GM19239 (cell line): ENCODE results near the gene SLC38A10.

Source experiments
- DNase-seq: peaks from one replicate; pipeline ENCODE4 v3.0.0; 2011; ENCODE audit warnings: low spot score; ENCODE audit not compliant: insufficient read length
- FAIRE-seq: peaks from 2 replicates; lab custom pipeline; 2011; peaks lifted over from hg19 to GRCh38; lab: Jason Lieb, UNC

The SLC38A10 gene

DNA sequence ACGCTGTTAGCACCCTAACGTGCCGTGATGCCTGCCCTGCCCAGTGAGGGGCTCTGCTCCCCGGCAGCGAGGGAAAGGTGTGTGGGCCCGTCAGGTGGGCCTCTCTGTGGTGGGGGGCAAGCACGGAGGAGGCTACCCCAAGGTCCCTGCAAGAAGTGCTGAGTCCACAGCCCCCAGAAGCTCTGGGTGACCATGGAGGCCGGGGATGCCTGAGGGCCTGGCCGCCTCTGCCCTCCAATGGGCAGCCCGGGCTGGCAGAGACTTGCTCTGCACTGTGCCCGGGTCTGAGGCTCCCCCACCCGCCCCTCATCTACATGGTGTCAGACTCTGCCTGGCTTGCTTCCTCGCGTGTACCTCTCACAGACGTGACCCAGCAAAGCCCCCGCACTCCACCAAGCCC is 12.2 kb downstream of the SLC38A10 start:
- FAIRE-seq = no peak
- DNase-seq = no peak

DNA sequence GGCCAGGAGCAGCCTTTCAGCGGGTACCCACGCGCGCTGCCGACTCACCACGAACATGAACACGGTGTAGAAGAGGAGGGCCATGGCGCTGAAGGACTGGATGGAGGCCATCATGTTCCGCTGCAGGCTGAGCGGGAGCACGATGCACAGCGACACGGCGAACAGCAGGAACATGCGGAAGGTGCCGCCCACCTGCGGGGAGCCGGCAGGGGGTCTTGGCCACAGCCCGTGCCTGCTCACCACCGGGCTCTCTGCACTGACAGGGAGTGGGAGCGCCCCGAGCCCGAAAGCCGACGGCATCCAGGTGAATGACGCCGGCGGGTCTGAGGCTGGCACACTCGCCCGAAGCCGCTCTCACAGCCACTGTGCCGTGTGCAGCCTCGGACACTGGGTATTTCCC is 13.0 kb downstream of the SLC38A10 start:
- DNase-seq = no peak
- FAIRE-seq = no peak

DNA sequence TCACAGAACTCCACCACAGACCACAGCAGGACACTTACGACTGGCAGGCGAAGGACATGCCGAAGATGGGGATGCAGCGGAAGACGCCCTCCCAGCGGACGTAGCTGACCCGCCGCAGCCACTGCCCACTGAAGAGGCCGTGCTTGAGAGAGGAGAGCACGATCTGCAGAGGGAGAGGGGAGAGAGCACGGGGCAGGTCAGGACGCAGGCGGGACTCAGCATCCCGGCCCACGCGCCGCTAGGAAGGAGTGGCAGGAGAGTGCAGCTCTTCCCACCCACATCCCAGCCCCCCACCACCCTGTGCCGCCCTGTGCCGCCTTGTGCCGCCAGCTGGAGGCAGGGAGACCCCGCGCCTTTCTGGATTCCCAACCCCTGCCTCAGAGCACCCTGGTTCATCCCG is 14.5 kb downstream of the SLC38A10 start:
- no peak for FAIRE-seq
- no peak for DNase-seq

DNA sequence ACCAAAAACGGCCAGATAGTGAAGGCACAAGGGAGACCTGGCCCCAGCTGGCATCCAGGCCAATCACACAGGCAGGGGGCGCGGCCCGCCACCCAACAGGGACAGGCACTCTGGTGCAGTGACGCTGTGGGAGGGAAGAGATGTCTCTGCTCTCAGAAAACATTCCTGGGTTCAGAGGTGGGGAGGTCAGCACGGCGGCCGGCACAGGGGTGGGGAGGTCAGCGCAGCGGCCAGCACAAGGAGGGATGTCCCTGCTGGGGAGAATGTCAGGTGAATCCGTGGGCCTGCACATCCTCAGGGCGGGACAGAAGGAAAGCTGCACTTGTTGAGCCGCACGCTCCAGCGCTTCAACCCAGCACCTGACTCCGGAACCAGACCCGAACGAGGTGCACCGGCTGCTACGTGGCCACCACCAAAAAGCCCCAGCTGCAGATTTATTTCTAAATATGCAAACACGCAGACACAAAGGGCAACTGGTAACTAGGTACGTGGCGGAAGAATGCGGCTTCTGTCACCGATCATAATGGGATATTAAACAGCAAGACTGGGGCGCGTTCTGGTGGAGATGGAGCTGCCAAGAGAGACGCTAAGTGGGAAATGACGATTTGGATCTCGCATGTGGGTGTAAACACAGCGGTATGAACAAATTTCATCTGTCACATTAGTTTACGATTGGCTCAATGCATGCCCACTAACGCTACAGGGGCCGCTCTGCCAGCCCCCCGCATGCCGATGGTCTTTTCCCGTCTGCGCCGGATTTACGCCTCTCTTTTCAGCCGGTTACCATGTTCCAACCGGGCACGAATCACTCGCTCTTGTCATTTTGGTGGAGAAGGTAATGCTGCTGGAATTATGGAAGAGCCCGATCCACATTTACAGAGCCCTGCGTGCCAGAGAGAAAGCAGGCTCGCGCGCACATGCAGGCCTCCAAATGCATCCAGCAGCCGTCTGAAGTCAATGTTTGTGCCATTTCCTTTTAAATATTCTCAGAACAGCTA is 15.5 kb downstream of the SLC38A10 start:
- FAIRE-seq (no peak), DNase-seq (no peak)

DNA sequence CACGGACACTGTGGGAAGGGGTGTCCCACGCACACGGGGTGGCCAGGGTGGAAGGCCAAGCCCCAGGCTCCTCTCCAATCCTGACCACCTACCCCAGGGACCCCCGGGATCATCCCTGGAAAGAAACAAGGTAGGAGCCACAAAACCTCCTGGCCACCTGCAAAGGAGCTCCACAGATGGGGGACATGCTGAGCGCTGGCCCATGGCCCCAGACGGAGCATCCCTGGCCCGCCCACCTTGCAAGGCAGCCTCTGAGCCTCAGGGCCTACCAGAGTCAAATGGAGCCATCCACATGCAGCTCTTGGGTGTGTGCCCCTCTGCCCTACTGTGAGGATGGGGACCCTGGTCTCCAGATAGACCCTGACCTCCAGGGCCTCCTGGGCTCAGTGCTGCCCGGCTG is 16.3 kb downstream of the SLC38A10 start:
- no peak for FAIRE-seq
- DNase-seq = no peak

DNA sequence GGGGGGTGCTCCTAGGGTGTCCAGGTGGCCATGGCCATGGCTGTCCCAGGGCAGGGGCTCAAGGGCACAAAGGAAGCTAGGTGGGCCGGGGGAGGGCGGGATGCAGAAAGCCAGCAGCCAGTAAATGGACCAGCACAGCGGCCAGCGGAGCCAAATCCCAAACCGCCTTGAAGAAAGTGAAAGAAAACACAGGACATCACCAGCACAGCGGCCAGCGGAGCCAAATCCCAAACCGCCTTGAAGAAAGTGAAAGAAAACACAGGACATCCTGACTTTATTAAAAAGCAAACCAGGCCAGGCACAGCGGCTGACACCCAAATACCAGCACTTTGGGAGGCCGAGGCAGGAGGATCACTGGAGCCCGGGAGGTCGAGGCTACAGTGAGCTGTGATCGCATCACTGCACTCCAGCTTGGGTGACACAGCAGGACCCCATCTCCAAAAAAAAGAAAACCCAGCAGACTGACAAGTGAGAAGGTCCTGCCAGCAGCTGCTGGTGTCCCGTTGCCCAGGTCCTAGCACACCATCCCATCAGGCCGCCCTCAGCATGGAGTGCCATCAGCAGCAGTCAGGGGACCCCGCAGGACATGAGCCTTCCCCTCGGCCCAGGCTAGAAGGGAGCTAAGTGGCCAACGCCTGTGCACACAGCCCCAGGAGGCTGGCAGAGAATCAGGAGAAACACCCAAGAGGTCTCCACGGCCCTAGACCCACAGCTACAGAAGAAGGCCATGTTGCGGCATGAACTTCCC is 17.0 kb downstream of the SLC38A10 start:
- DNase-seq (no peak), FAIRE-seq (no peak)

DNA sequence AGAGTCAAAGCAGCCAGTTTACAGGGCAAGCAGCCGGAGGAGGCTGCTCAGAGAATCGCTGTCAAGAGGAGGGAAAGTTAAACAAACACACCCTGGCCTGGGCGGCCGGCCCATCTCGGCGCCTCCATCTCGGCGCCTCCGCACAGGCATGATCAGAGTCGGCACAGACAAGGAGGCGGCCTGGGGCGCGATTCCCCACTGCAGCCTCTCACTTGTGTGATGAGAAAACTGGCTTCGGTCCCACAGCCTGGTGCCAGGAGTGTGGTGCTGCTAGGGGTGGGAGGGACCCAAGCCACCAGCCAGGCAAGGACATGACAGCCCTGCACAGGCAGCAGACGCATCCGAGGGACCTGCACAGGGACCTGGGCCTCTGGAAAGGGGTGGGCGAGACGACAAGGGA is 17.7 kb downstream of the SLC38A10 start:
- FAIRE-seq = no peak
- no peak for DNase-seq

DNA sequence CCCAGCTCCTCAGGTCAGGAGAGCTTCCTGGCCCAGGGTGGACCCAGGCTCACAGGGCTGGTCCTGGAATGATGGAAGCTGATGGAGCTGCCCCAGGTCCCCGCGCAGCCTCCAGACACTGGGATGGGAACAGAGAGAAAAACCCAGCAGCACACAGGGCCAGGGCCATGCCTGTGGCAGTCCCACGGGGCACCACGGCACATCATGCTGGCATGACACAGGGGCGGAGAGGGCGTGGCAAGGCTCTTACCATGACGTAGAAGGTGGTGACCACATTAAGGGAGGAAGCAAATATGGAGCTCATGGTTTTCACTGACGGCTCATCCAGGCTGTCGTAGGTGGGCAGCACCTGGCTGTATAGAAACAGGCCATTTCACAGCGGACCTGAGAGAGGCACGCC is 18.3 kb downstream of the SLC38A10 start:
- FAIRE-seq (no peak), DNase-seq (no peak)

DNA sequence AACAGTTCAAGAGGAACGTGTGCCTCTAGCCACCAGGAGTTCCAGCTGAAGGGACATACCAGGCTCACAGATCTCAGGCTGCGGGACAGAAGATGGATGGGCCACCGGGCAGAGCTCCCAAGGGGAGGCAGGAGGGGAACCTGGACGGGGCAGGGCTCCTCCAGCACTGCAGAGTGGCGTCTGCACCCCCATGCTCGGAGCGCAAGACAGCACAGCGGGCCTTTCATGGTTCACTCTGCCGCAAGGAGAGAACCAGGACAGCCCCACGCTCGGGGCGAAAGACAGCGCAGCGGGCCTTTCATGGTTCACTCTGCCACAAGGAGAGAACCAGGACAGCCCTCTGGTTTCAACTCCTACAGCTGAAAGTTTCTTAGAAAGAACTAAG is 20.6 kb downstream of the SLC38A10 start:
- FAIRE-seq (no peak), DNase-seq (no peak)

DNA sequence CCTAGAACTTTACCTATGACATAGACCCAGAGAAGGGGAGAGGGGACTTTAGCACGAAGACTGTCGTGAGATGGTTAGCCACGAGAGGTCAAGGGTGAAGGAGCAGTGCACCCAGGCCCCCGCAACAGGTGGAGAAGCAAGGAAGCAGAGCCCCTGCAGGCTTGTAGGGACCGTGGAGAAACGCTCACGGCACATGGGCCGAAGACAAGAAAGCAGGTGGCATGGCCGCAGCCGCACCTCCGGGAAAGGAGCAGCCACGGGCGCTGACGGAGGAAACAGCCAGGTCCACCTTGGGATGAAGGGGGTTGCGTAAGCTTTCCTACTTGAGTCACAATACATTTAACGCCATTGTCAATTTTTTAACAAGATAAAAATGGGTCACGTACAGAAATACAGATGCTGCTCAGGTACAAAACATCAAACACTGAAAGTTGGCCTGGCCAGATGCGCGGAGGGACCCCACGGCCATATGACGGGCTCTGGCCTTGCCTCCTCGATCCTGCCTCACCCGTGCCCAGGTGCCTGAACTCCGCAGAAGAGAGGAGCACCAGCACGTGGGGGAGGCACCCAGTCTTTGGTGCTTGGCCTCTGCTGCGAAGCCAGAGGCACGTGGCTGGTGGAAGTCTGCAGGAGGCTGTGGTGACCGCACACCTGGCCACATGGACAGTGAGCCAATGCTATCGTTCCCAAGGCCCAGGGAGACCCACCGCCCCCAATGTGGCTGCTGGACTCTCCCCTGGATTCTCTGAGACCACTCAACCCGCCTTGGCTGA is 21.2 kb downstream of the SLC38A10 start:
- no peak for DNase-seq
- FAIRE-seq = no peak

DNA sequence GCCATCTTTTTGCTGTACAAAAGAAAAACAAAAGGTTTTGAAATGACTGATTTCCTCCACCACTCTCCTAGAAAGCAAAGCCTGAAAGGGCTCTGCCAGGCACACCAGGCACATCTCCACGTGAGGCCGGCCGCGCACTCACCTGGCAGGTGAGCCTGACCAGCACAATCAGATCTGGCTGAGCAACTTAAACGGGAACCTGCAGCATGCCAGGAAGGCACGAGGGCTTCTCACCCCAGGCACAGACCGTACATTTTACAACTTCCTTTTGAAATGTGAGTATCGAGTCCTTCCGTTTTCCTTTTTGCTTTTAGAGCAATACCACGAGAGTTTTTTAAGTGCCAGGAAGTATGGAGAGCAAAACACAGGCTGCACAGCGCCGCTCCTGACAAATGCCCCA is 22.5 kb downstream of the SLC38A10 start:
- DNase-seq (no peak), FAIRE-seq (no peak)

DNA sequence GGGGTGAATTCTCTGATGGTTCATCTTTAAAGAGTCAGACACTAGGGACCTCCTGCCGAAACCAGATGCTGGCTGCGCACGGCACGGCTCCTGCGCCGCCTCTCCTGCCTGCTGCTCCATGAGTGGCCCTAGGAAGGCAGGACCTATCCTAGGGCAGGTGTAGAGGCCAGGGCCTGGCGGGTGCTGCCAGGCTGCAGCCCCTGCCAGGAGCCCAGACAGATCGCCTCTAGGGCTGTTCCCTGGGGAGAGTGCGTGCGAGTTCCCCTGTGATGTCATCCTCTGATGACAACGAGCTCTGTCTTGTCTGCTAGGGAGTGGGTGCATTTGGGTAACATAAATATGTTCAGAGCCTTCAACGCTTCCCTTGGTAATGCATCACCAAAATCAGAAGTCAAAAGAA is 23.9 kb downstream of the SLC38A10 start:
- no peak for FAIRE-seq

DNA sequence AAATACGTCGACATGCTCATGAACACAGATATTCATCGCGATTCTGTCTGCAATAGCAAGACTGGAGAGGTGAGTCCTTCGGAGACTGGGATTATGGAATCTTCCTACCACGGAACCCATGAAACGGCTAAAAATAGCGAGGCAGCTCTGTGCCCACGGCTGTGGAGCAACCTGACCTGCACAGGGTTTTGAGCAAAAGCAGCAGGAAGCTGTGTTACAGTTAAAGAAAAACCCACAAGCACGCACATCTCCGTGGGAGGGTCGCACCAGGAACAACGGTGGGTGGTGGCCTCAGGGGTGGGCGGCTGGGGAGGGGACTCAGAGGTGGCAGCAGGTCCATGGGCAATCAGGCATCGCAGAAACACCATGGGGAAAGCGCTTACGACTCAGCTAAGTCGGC is 24.8 kb downstream of the SLC38A10 start:
- no peak for FAIRE-seq
- no peak for DNase-seq

More for the DNA sequence above, 23.9 kb downstream of the SLC38A10 start:
- no peak for DNase-seq

DNA sequence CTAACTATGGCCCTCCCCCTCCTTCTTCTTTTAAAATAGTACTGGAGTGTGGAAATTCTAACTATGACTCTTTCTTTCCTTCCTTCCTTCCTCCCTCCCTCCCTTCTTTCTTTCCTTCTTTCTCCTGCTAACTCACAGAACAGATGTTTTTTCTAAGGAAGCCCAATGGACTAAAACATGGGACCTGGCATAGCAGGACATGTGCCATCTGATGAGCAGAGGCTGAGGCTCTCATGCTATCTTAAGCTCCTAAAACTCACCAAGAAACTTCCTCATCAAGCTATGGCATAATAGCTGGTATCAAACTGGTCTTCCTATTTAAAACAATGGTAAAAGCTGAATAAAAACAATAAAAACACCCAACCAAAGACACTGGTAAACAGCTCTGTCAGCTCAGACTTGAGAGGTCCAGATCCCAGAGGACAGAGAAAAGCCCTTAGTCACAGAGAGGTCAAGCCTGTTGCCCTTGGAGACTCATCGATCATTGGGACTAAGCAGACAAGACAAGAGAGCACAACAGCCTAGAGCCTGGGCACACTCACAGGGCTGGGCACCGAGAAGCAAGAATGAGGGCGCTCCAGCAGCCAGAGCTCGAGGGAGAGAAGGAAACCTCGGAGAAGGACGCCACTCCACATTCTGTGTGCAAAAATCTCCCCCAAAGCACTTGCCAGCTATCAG is 27.6 kb downstream of the SLC38A10 start:
- no peak for FAIRE-seq

DNA sequence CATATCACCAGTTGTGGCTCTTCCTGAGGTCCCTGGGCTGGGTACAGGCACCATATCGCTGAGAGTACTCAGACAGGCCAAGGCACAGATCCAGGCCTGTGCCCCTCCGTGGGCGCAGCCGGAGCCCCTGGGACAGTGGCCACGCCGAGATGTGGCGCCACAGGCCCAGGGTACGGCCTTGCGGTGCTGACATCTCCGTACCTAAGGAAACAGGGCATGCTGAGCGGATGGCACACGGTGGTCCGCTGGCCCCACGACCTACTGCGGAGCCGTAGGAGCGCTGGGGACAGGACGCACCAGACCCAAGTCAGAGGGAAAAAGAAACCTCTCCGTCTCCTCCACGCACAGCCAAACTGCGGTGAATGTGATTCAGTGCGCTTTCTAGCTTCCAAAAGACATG is 29.5 kb downstream of the SLC38A10 start:
- FAIRE-seq (no peak), DNase-seq (no peak)

More for the DNA sequence above, 27.6 kb downstream of the SLC38A10 start:
- DNase-seq = no peak

DNA sequence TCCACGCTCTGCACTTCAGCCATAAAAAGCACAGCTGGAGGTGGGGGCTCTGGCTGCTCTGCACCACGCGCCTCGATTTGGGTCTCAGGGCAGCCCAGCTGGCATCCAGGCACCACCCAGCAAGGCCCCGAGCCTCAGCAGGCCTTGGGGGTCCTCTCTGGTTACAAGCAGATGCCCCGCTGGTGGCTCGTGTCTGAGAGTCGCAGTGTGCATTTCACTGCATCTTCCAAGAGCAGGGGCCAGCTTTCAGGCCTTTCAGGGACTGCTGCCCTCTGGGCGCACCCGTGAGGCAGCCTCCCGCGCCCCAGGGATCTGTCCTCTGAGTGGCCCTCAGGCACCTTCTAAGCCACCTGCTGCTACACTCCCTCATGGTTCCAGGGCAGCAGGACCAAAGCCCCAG is 30.5 kb downstream of the SLC38A10 start:
- DNase-seq (no peak), FAIRE-seq (no peak)

DNA sequence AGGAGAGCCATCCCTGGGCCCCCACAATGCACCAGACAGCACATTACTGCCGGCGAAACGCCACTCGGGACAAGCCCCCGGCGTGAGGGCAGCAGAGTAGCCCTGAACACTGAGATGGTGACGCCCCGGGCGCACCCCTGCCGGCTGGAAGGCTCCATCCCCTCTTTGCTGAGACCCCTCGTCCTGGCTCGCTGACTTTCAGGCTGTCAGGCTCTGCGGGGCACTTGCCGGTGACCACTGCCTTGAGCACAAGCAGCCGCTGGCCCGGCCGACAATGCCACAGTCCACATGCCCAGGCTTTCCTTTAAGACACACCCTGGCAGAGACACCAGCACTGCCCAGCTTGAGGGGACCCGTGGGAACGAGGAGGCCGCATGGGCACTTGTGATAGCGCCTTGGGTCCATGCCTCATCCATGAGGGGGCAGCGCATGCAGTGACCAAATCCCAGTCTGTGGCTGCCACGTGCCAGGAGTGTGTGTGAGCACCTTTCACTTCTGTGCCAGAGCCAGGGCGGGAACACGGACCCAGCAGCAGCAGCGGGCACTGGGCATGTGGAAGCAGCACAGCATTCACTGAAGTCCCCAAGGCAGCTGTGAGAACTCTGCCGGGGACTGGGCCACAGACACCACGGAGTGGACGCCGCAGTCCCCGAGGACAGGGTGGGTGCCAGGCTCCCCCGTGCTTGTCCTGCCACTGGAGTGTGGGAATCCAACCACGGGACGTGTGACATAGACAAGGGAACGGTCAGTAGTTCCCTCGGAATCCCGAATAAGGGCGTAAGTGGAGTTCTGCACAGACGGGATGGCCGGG is 31.5 kb downstream of the SLC38A10 start:
- no peak for FAIRE-seq
- no peak for DNase-seq

DNA sequence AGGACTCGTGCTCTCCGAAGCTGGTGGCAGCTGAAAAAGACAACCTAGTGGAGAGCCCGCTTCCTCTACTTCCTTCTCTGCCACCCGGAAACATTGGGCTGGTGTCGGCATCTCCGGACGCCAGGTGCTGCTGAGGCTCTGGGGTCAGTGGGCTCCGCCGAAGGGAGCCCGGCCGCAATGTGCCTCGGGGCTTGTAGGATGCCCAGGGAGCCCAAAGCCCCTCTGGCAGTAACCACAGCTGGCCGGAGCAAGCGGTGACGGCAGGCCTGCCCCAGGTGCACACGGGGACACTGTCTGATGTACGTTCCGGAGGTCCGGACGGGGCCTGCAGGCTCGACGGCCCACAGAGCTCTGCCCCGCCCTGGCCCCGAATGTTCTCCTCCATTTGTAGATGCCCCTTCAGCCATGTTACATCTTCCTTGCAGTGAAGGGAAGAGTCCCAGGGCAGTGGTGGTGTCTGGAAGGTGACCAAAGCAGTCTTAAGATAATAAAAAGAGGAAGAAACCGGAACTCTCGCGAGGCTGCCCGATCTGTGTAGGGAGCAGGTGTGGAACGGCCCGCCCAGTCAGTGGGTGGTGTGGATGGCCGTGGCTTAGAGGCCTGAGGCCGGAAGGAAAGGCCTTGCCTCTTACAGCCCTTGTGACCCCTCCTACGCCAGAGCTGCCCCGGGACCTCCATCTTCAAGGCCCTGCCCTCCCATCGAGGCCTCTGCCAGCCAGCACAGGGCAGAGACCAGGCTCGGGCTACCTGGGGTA is 33.3 kb downstream of the SLC38A10 start:
- no peak for FAIRE-seq

DNA sequence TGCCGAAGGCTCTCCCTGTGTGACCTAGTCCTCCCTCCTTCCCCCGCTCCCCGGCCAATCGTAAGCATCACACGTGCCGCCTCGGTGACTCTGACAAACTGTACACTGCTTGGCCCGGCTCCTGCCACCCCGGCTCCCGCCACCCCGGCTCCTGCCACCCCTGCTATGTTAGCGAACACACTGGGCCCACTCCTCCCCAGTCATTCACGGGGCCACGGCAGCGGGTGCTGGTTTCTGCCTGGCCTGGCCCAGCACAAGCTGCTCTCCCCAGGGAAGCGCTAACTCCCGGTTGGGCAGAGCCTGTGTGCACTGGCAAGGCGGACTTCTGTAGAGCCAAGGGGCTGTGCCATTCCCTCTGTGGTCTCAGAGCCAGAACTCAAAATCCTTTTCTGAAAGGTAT is 34.0 kb downstream of the SLC38A10 start:
- FAIRE-seq (no peak), DNase-seq (no peak)

More for the DNA sequence above, 33.3 kb downstream of the SLC38A10 start:
- no peak for DNase-seq
